SKM-1 (cell line): ENCODE results near the gene SLC12A4.
"Not testable (repeated sequence)": the region's sequence is repeated elsewhere in the genome, so short reads cannot be mapped to it uniquely, and the experiment has no call there.

Experiments used
- DNase-seq: peaks from one replicate; lab custom pipeline; 2025; ENCODE audit not compliant: unreplicated experiment; lab: John Stamatoyannopoulos, UW

SLC12A4 gene

DNA sequence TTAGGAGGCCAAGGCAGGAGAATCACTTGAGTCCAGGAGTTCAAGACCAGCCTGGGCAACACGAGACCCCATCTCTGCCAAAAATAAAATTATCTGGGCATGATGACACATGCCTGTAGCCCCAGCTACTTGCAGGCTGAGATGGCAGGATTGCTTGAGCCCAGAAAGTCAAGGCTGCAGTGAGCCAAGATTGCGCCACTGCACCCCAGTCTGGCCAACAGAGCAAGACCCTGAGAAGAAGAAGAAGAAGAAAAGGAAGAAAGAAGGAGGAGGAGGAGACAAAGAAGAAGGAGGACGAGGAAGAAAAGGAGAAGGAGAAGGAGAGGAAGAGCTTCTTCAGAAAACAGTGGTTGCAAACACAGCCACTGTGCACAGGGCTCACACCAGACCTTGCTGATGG, 20.2 kb upstream of the SLC12A4 start:
- DNase-seq: no peak

DNA sequence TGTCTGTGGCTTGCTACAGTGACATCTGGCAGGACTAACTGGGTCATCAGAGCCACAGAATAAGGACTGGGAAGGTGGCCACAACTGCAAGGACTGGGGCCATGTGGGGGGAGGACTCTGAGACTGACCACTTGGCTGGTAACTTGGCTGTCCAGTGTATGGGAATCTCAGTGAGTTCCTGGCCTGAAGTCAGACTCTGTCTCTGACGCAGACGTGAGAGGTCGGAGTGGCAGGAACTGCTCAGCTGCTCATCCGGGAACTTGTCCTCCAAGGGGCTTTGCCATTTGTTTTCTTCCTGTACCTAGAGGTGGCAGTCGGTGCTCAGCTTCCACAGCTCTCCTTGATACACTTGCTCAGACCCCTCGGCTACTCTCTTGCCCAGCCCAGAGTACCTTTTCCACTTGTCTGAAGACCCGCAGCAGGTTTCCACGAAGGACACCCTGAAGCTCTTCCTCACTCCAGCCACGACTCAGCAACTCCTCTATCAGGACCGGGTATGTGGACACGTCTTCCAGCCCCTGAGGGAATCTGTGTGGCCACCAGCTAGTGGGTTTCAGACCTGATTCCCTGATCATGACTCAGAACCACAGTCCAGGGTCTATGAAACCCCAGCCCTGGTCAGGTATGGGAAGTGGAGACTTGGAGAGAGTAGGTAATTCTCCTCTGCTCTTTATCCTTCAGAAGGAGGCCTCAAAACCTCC, 19.2 kb upstream of the SLC12A4 start:
- no peak for DNase-seq

DNA sequence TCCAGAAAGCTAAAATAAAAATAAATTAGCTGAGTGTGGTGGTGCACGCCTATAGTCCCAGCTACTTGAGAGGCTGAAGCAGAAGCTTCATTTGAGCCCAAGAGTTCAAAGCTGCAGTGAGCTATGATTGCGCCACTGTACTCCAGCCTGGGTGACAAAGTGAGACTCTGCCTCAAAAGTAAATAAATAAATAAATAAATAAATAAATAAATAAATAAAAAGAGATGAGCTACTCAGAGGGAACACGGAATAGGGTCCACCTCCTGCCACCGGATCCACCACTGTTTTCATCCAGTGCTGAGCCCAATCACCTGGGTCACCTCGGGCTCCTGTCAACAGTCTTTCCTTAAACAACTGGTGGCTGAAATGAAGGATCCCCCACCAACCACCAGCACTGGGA, 18.5 kb upstream of the SLC12A4 start:
- DNase-seq: no peak

DNA sequence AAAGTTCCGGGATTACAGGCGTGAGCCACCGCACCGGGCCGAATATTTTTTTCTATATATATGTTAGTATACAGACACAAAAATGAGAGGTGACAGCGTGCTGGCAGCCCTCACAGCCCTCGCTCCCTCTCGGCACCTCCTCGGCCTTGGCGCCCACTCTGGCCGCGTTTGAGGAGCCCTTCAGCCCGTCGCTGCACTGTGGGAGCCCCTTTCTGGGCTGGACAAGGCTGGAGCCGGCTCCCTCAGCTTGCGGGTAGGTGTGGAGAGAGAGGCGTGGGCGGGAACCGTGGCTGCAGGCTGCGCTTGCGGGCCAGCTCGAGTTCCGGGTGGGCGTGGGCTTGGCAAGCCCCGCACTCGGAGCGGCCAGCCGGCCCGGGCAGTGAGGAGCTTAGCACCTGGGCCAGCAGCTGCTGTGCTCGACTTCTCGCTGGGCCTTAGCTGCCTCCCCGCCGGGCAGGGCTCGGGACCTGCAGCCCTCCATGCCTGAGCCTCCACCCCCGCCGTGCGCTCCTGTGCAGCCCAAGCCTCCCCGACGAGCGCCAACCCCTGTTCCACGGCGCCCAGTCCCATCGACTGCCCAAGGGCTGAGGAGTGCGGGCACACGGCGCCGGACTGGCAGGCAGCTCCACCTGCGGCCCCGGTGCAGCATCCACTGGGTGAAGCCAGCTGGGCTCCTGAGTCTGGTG, 13.7 kb upstream of the SLC12A4 start:
- no peak for DNase-seq

DNA sequence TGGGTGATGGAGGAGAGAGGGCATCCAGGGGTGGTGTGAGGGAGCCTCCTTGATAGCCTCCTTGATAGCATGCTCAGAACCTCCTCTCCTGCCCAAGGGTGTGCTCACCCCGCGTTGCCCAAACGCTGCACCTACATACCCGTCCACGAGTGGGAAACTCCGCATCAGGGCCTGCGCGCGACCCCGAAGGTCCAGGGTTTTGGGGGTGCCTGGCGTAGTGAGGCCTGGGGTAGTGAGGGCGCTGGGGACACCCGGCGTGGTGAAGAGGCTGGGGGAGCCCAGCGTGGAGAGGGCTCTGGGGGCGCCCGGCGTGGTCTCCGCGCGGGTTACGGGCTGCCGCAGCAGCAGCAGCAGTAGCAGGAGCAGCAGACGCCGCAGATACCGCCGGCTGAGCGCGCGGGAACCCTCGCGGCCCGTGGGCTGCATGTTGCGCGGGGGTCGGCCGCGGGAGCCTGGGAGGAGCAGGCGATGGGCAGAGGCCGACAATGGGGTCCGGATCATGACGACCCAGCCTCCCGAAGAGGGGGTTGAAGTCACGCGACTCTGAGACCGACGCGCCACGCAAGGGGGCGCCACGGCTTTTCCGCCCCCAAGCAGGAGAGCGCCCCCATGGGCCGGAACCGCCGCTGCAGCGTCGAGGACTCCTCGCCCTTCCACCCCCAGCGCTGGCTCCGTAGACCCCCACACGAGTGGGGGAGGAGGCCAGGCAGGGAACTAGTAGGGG, 11.7 kb upstream of the SLC12A4 start, which contains the start of gene DPEP3:
DPEP3 (minus strand) TSS at position 545 of the 724 bp plus-strand sequence; CDS start at position 426, 119 bp downstream.
- DNase-seq: no peak

DNA sequence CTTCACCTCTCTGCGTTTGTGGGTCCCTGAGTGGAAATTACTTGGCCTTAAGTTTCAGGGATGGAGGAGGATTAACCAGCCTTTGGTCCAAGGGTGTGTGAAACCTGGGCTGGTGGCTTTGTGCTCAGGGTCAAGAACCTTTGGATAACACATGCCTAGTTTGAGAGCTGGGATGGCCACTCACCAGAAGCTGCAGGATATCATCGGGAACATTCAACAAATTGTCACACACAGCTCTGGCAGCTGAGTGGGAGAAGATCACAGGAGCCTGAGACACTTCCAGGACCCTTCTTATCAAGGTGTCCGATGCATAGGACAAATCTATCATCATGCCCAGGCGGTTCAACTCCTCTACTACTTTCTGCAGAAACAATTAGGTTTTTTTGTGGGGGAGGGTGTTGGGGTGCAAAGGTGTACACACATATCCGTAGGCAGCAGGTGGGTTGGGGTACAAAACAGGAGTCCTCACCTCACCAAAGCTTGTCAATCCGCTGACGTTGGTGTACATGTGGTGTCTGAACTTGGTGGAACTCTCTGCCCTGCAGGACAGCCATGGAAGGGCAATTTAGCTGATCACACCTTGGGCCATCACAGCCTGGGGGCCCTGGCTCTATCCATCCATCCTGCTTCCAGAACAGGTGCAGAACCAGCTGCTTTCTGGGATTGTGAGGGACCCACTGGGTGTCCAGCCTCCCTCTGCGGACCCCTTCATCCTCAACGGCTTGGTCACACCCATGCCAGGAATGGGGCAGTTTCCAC, 9.2 kb upstream of the SLC12A4 start:
- no peak for DNase-seq

DNA sequence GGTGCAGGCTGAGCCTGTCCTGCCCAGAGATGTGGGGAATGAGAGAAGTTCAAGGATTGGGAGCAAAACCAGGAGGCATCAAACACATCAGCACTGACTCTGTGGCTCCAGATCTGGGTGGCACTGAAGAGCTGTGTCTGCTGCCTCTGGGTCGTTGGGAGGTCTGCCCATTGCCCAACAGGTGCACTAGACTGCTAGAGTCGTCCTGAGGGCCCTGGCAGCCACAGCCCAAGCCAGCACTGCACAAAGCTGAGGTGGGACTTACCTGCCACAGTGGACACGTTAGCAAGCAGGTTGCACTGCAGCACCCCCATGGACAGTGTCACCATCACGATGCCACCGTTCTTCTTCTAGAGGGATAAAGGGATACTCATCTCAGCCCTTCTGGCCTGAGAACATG, 8.6 kb upstream of the SLC12A4 start:
- no peak for DNase-seq

DNA sequence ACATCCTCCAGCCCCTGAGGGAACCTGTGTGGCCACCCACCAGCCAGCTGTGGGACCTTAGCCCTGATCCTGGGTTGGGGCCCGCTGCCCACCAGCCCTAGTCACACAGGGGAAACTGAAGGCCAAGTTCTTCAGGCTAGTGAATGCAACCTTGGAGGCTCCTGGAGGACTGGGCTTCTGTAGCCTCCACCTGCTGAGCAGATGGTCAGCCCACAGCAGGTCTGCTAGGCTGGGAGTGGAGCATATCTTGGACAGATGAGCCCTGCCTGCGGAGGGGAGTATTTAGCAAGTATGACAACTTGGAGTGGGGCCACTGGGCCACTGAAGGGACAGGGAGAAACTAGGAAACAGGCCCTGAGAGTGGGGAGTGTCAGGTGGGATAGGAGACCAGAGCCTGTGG, 7.8 kb upstream of the SLC12A4 start:
- no peak for DNase-seq

DNA sequence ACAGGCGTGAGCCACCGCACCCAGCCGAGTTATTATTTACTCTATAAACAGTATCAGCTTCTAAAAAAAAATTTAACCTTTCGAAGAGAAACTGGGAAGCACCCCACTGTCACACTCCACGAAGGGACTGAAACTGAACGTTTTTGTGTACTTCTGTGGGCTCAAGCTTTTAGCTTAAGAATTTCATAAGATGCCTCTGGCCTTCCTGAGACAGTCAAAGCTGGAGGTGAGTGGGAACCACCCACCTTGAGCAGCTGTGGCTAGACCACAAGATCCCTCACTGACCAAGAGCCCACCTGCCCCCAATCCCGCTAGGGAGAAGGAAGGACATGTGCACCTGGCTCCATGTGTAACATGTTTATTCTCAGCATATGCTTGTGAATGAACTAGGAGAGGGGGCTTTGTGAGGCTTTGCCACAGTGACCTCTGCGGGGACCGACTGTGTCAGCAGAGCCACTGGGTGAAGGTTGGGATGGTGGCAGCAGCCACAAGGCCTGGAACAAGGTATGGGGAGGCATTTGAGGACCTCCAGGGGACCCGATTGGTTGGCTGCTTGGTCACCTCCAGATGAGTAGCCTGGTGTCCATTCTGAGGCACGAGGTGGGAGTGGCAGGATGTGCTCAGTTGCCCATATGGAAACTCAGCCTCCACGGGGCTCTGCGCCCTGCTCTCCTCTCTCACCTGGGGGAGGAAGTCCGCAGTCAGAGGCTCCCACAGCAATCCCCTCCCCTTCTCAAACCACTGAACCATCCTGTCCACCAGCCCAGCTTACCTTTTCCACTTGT, 7.1 kb upstream of the SLC12A4 start:
- no peak for DNase-seq

DNA sequence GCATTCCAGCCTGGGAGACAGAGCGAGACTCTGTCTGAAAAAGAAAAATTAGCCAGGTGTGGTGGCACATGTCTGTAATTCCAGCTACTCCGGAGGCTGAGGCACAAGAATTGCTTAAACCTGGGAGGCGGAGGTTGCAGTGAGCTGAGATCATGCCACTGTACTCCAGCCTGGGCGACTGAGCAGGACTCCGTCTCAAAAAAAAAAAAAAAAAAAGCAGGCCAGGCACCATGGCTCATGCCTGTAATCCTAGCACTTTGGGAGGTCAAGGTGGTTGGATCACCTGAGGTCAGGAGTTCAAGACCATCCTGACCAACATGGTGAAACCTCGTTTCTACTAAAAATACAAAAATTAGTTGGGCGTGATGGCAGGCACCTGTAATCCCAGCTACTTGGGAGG, 3.8 kb upstream of the SLC12A4 start:
- DNase-seq: not testable (repeated sequence)

DNA sequence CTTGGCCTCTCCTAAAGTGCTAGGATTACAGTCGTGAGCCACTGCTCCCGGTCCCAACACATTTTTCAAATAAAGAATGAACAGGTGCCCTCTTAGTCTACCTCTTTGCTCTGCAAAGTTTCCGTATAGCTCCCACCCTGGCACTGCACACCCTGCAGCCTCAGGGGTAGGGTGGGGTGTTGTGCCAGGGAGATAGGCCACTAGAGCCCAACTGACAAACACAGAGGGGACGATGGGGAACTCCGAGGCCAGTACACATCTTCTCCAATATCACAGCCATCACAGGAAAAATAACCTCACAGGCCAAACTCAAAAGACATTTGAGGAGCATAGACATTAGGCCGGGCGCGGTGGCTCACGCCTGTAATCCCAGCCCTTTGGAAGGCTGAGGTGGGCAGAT, 2.7 kb upstream of the SLC12A4 start:
- DNase-seq: no peak

DNA sequence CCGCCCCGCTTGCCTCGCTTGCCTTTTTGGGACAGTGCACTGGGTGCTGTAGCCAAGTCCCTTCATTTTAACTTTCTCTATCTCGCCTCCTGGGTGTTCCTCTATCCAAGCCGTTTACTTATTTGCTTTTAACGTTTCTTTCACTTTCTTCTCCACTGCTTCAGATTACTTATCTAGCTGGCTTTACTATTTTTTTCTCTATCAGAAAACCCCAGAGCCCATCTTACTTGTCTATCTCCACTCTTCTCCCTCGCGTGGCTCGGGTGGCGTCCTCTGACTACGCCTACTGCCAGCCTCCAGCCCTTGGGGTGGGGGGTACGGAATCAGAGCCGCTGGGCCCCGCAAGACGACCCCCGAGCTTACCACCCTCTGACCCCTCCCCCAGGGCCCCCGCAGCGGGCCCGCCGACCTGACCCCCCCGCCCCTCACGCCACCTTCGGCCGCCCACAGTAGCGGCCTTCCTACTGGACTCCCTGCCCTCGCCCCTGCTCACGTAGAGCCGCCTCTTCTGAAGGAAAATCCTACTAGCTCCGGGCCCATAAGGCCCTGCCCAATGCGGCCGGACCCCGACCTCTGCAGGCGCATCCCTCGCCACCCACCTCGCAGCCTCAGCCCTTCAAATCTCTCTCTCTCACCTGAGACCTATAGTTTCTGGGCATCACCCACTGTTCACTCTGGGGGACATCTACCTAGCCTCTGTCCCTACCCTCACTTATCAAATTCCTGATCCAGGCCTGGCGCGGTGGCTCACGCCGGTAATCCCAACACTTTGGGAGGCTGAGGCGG, 1.0 kb upstream of the SLC12A4 start:
- DNase-seq: no peak

DNA sequence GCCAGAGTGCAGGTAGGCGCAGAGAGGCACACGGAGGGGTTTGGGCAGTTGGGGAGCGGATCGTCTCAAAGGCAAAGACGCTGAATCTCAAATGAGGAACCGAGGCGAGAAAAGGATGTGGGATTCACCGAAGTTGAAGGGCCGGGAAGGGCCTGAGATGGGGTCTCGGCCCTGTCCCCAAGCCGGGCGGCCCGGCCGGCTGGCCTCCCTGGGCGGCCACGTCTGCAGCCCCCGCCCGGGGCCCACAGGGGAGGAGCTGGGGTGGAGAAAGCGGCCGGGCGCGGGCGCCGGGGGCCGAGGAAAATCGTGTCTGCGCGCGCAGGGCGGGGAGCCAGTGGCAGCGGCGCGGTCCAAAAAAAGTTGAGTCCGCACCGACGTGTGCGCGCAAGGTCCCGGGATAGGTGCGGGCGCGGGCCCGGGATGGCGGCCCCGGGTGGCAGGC, 458 bp downstream of the SLC12A4 start:
- no peak for DNase-seq

DNA sequence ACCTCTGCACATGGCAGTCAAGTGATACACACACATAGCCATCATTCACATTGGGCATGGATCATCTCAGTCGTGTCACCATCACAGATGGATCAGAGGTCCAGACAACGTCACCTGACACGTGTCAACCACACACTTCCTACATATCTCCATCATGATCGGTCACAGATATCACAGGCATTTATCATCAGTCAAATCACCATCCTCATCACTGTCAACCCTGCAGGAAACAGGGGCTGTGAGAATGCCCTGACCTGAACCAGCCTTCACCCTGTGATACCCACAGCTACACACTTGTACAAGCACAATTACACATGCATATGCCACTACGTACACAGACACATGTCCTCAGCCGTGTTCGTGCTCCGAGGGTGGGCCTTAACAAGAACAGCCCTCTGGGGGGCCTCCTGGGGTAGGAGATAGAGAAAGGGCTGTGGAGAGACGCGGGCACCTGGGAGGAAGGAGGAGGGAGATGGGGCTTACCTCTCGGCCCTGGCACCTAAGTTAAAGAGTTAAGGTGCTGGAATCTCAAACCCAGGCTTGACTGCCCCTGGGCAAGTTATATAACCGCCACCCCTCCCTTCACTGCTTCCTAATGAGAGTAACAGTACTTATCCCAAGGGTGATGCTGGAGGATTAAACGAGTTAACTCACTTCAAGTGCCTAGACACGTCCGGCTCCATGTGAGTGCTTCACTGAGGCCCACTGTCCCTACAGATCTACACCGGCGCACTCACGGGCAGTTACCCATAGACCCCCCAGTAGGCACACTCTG, 1.1 kb downstream of the SLC12A4 start:
- no peak for DNase-seq

DNA sequence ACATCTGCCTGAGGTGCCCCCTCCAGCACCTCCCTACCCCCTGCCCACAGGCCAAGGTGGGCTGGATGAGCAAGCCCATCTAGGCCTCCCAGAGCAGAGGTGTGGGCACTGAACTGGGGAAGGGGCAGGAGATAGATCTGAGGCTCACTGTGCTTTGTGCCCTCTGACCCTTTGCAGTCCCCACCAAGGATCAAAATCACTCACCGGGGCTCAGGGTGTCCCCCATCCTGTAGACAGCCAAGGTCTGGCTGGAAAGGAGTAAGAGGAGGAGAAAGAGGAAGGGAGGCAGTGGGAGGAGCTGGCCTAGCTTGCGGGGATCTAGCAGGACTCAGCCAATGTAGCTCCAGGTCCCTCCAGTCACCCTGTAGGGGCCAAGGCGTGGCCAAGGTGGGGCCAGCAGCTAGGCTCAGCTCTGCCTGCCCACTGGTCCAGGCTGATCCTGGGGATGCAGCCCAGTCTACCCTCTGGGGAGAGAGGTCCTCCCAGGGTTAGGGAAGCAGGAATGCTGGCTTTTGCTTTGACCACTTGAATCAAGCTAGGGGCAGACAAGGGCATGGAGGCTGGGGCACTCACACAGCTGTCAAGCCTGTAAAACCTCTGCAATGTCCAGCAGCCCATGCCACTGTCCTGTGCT, 1.8 kb downstream of the SLC12A4 start:
- no peak for DNase-seq

DNA sequence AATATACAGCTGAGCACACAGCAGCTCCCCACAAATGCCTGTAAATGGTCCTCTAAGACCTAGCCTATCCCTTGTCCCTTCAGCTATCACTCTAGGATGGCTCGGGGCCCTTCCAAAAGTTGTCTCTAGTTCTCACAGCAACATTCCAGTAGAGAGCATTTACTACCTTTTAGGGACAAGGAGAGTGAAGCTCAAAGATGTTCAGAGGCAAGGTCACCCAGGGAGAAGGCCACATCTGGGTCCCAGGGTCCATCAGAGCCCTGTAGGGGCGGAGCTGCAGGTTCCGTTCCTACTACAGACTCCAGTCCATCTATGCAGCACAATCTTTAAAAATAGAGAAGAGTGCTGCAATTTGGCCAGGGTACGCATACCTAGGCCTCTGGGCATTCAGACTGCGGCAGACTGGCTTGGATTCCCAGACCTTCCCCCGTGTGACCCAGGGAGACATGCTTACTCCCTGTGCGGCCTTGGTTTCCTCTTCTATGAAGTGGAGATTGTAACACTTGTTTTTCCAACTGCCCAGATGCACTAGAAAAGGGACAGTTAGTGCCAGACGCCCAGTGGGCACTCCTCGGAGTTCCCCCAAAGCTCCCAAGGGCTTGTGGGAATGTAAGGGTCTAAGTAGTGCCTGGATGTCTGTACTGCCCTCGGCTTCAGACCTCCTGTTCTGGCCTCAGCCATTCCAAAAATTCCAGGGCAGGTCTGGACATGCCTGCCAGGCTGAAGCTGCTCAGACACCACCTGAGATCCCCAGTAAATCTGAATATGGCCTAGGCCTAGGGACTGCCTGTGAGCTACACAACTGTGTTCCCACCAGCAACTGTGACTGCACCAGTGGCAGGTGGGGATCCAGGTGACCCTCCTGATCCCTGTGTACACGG, 2.5 kb downstream of the SLC12A4 start:
- no peak for DNase-seq

DNA sequence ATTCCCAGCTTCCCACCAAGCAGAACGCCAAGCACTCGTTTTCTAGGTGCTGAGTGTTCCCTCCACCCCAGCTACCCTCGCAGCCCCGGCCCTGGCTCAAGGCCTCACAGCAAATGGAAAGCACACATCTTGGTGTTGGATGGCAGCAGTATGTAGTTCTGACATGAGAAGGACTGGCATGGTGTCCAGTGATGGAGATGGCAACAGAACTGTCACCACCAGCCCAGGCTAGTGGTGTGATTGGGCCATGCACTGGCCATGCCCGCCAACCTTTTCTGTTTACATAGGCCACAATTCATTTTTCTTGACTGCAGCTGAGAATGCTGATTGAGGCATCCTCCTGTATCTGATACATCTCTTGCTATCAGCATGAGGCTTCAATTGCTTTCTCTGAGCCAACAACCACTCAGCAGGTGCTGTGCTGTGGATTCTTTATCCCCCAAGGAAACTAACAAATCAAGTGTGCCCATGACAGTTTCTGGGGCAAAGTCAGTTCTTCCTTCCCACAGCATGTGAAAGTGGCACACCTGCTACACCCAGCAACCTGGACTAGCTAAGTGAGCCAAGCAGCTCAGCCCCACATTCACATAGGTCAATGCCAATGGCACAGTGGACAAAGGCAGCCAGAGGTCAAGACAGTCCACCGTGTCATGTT, 3.8 kb downstream of the SLC12A4 start:
- no peak for DNase-seq
